Liver (tissue), 9 donors: Measurements from ENCODE around the gene USP43. TPM values are rescaled to one million over a fixed set of nuclear protein-coding genes. Genes with fewer than 3 reads are reported as not detected.

Experiments used
- DNase-seq: peaks from one replicate; pipeline ENCODE4 v3.0.0-alpha.2; 2017; ENCODE audit warnings: low spot score
- H3K27ac ChIP-seq, 2 donors: one replicate each; pipeline ENCODE4 v1.7.0; 2013; ENCODE audit warnings: inconsistent platforms in 2 of 2, low read length in 2 of 2, control low read depth in 1 of 2, low read depth in 1 of 2, mild to moderate bottlenecking in 1 of 2
- H3K27me3 ChIP-seq, 4 donors: one replicate each; pipeline versions ENCODE4 v1.6.1 to v1.7.0; 2013; ENCODE audit warnings: low read length in 3 of 4, inconsistent platforms in 1 of 4, mild to moderate bottlenecking in 1 of 4, moderate library complexity in 1 of 4; ENCODE audit not compliant: control insufficient read depth in 4 of 4, insufficient read depth in 4 of 4
- H3K36me3 ChIP-seq, 4 donors: one replicate each; pipeline versions ENCODE4 v1.6.1 to v1.7.0; 2013; ENCODE audit warnings: low read length in 3 of 4, mild to moderate bottlenecking in 3 of 4, low read depth in 1 of 4, moderate library complexity in 1 of 4; ENCODE audit not compliant: control insufficient read depth in 4 of 4, insufficient read depth in 3 of 4
- H3K4me1 ChIP-seq, 4 donors: one replicate each; pipeline versions ENCODE4 v1.6.1 to v1.7.0; 2013; ENCODE audit warnings: low read length in 3 of 4, mild to moderate bottlenecking in 3 of 4, moderate library complexity in 1 of 4; ENCODE audit not compliant: control insufficient read depth in 4 of 4, insufficient read depth in 4 of 4
- H3K4me3 ChIP-seq, 3 donors: one replicate each; pipeline versions ENCODE4 v1.6.1 to v1.7.0; 2013; ENCODE audit warnings: low read length in 3 of 3, control low read depth in 1 of 3, low read depth in 1 of 3, mild to moderate bottlenecking in 1 of 3
- H3K9ac ChIP-seq, 2 donors: one replicate each; pipeline ENCODE4 v1.7.0; 2013; ENCODE audit warnings: low read length in 2 of 2, mild to moderate bottlenecking in 2 of 2, moderate library complexity in 2 of 2, control low read depth in 1 of 2, low read depth in 1 of 2
- H3K9me3 ChIP-seq, 4 donors: one replicate each; pipeline versions ENCODE4 v1.6.1 to v1.7.0; 2013; ENCODE audit warnings: low read length in 3 of 4; ENCODE audit not compliant: control insufficient read depth in 4 of 4
- CTCF ChIP-seq: fragments of 150-350 bp; IDR thresholded peaks from 2 replicates; pipeline ENCODE4 v1.5.1; 2017; ENCODE audit warnings: improper control_type of control experiment, low read depth, low read length; ENCODE audit not compliant: missing input control
- EGR1 ChIP-seq, 2 donors: IDR thresholded peaks; 2 replicates each; pipeline ENCODE4 v1.6.1; 2016 to 2018; ENCODE audit warnings: antibody characterized with exemption in 2 of 2, low read depth in 2 of 2
- FOXA1 ChIP-seq: IDR thresholded peaks from 2 replicates; pipeline ENCODE4 v1.6.1; 2016; ENCODE audit warnings: antibody characterized with exemption
- FOXA2 ChIP-seq: IDR thresholded peaks from 2 replicates; pipeline ENCODE4 v1.6.1; 2016; ENCODE audit warnings: antibody characterized with exemption
- GABPA ChIP-seq, 2 donors: IDR thresholded peaks in 1 of 2; conservative IDR thresholded peaks in 1 of 2; 2 replicates each; pipeline ENCODE4 v1.6.1; 2016; ENCODE audit warnings: antibody characterized with exemption in 2 of 2, mild to moderate bottlenecking in 1 of 2, moderate library complexity in 1 of 2
- HNF4G ChIP-seq: IDR thresholded peaks from 2 replicates; pipeline ENCODE4 v1.6.1; 2016; ENCODE audit warnings: antibody characterized with exemption
- NR2F2 ChIP-seq: IDR thresholded peaks from 2 replicates; pipeline ENCODE4 v1.6.1; 2016; ENCODE audit warnings: antibody characterized with exemption
- RAD21 ChIP-seq, 2 donors: IDR thresholded peaks; 2 replicates each; pipeline ENCODE4 v1.6.1; 2016; ENCODE audit warnings: antibody characterized with exemption in 2 of 2, mild to moderate bottlenecking in 2 of 2
- RXRA ChIP-seq, 2 donors: IDR thresholded peaks; 2 replicates each; pipeline ENCODE4 v1.6.1; 2017 to 2018; ENCODE audit warnings: antibody characterized with exemption in 2 of 2, mild to moderate bottlenecking in 1 of 2
- SP1 ChIP-seq: IDR thresholded peaks from 2 replicates; pipeline ENCODE4 v1.6.1; 2018; ENCODE audit warnings: antibody characterized with exemption, mild to moderate bottlenecking
- TAF1 ChIP-seq: conservative IDR thresholded peaks from 2 replicates; pipeline ENCODE4 v1.6.1; 2016; ENCODE audit warnings: antibody characterized with exemption, mild to moderate bottlenecking
- YY1 ChIP-seq: IDR thresholded peaks from 2 replicates; pipeline ENCODE4 v1.6.1; 2016; ENCODE audit warnings: antibody characterized with exemption, mild to moderate bottlenecking
- WGBS: extraction: QIAGEN DNeasy Blood & Tissue Kit; methylation state at CpG from one replicate; pipeline ENCODE4 v1.1.7; 2013; 5-methylcytosine and 5-hydroxymethylcytosine counted together
- polyA plus RNA-seq, 2 donors: library from polyadenylated mRNA; stranded (reverse) in 1 of 2; unstranded in 1 of 2; fragments of 200-250 nt in 1 of 2; fragments of >200 nt in 1 of 2; fragmentation: Nextera tagmentation in 1 of 2; extraction: Ambion mirVana in 1 of 2; gene quantifications; one replicate each; pipeline versions ENCODE4 v1.2.1 to v1.2.3, GENCODE V29; 2013 to 2015
- total RNA-seq, 2 donors: library from RNA; depleted of rRNA; stranded (reverse); fragments of >200 nt; gene quantifications; one replicate each; pipeline ENCODE4 v1.2.3, GENCODE V29; 2014
- TF ChIP-seq, protein P1 (sequence below): IDR thresholded peaks from 2 replicates; pipeline ENCODE4 v1.6.1; 2016; ENCODE audit warnings: antibody characterized with exemption
- TF ChIP-seq, protein P2 (sequence below): IDR thresholded peaks from 2 replicates; pipeline ENCODE4 v1.6.1; 2016; ENCODE audit warnings: antibody characterized with exemption
- TF ChIP-seq, protein P3 (sequence below): IDR thresholded peaks from 2 replicates; pipeline ENCODE4 v1.6.1; 2016; ENCODE audit warnings: antibody characterized with exemption, mild to moderate bottlenecking
- TF ChIP-seq, protein P4 (sequence below): IDR thresholded peaks from 2 replicates; pipeline ENCODE4 v1.6.1; 2016; ENCODE audit warnings: antibody characterized with exemption
- donor health status: healthy.
- donor health status: healthy.
- donor health status: healthy.
- donor health status: healthy.
- donor health status: healthy.

USP43 gene
- total and polyA plus RNA-seq, 4 donors = 0.42 to 7.4 (median 0.94) TPM

- no peaks in the 10 kb centered on the region for H3K36me3 ChIP-seq
- H3K27me3 ChIP-seq = no peaks in the 10 kb centered on the region
- H3K27ac ChIP-seq = no peak overlapping the region
- H3K4me3 ChIP-seq = no peak overlapping the region
- TF ChIP-seq TAF1 = no peak
- TF ChIP-seq, protein P1, sequence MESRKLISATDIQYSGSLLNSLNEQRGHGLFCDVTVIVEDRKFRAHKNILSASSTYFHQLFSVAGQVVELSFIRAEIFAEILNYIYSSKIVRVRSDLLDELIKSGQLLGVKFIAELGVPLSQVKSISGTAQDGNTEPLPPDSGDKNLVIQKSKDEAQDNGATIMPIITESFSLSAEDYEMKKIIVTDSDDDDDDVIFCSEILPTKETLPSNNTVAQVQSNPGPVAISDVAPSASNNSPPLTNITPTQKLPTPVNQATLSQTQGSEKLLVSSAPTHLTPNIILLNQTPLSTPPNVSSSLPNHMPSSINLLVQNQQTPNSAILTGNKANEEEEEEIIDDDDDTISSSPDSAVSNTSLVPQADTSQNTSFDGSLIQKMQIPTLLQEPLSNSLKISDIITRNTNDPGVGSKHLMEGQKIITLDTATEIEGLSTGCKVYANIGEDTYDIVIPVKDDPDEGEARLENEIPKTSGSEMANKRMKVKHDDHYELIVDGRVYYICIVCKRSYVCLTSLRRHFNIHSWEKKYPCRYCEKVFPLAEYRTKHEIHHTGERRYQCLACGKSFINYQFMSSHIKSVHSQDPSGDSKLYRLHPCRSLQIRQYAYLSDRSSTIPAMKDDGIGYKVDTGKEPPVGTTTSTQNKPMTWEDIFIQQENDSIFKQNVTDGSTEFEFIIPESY = no peak
- TF ChIP-seq, protein P2, sequence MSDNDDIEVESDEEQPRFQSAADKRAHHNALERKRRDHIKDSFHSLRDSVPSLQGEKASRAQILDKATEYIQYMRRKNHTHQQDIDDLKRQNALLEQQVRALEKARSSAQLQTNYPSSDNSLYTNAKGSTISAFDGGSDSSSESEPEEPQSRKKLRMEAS = no peak
- no peak for TF ChIP-seq EGR1 (IDR thresholded peaks at IDR 0.05; ENCODE audit: low read depth in 2 of 2)
- TF ChIP-seq GABPA (IDR thresholded peaks at IDR 0.05 in 1 of 2, conservative IDR thresholded peaks at IDR 0.05 in 1 of 2) = no peak
- TF ChIP-seq, protein P3, sequence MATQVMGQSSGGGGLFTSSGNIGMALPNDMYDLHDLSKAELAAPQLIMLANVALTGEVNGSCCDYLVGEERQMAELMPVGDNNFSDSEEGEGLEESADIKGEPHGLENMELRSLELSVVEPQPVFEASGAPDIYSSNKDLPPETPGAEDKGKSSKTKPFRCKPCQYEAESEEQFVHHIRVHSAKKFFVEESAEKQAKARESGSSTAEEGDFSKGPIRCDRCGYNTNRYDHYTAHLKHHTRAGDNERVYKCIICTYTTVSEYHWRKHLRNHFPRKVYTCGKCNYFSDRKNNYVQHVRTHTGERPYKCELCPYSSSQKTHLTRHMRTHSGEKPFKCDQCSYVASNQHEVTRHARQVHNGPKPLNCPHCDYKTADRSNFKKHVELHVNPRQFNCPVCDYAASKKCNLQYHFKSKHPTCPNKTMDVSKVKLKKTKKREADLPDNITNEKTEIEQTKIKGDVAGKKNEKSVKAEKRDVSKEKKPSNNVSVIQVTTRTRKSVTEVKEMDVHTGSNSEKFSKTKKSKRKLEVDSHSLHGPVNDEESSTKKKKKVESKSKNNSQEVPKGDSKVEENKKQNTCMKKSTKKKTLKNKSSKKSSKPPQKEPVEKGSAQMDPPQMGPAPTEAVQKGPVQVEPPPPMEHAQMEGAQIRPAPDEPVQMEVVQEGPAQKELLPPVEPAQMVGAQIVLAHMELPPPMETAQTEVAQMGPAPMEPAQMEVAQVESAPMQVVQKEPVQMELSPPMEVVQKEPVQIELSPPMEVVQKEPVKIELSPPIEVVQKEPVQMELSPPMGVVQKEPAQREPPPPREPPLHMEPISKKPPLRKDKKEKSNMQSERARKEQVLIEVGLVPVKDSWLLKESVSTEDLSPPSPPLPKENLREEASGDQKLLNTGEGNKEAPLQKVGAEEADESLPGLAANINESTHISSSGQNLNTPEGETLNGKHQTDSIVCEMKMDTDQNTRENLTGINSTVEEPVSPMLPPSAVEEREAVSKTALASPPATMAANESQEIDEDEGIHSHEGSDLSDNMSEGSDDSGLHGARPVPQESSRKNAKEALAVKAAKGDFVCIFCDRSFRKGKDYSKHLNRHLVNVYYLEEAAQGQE = no peak
- TF ChIP-seq HNF4G = no peak
- no peak for TF ChIP-seq YY1
- TF ChIP-seq RAD21 (IDR thresholded peaks at IDR 0.05) = no peak
- no peak for TF ChIP-seq RXRA (IDR thresholded peaks at IDR 0.05)
- no peak for TF ChIP-seq CTCF
- no peak for TF ChIP-seq SP1
- TF ChIP-seq NR2F2 = no peak
- TF ChIP-seq, protein P4, sequence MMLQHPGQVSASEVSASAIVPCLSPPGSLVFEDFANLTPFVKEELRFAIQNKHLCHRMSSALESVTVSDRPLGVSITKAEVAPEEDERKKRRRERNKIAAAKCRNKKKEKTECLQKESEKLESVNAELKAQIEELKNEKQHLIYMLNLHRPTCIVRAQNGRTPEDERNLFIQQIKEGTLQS = no peak
- TF ChIP-seq FOXA2 = no peak
- TF ChIP-seq FOXA1 = no peak
- 81% methylated on average over 1 of the region's 1 CpG for WGBS
- no peak for DNase-seq
- no peaks in the 10 kb centered on the region for H3K4me1 ChIP-seq
- H3K9me3 ChIP-seq = no peaks in the 10 kb centered on the region
- no peak overlapping the region for H3K9ac ChIP-seq
These were observed 114.9 kb downstream of the USP43 start for GRCh38 chr17:9760266-9760665.

GRCh38 chr17:9763643-9764042 is 118.3 kb downstream of the USP43 start:
- Histone ChIP-seq H3K9ac (no peak overlapping the region), H3K36me3 (no peaks in the 10 kb centered on the region), H3K27me3 (no peaks in the 10 kb centered on the region), H3K27ac (no peak overlapping the region), H3K4me1 (no peaks in the 10 kb centered on the region), H3K4me3 (no peak overlapping the region), H3K9me3 (no peaks in the 10 kb centered on the region)
- WGBS = 43% methylated on average over 4 of the region's 4 CpGs
- TF ChIP-seq NR2F2 (no peak), FOXA2 (no peak), FOXA1 (no peak), EGR1 (IDR thresholded peaks at IDR 0.05; ENCODE audit: low read depth in 2 of 2) (no peak), RXRA (IDR thresholded peaks at IDR 0.05) (no peak), HNF4G (no peak)
- DNase-seq = no peak
